ENCODE results near the gene NCBP3. TPM values are rescaled to one million over a fixed set of nuclear protein-coding genes. Genes with fewer than 3 reads are reported as not detected.
A peak's percentile ranks its signal among the peaks of the same experiment; 100 is the strongest.

NCBP3 gene
- total RNA-seq, 2 donors from 2014 or later: 23.4 to 34.2 TPM

GRCh38 chr17:3828151-3828851 lies 17.7 kb downstream of the NCBP3 start:
- H3K4me3 ChIP-seq: no peak overlapping the region
- no peaks in the 10 kb centered on the region for H3K27me3 ChIP-seq
- H3K9me3 ChIP-seq: no peaks in the 10 kb centered on the region
- ATAC-seq: no peak
- no peak for DNase-seq
- no peak overlapping the region for H3K27ac ChIP-seq
- peaks cover 5 to 36% of the 10 kb centered on the region in 2 donors for H3K36me3 ChIP-seq (replicated peaks in 1 of 2; ENCODE audit: insufficient read depth in 1 of 2, low read depth in 2 of 2)
- no peaks in the 10 kb centered on the region for H3K4me1 ChIP-seq
- 63 to 69% methylated on average over 7 of the region's 7 CpGs for WGBS, 2 donors
- intact Hi-C loops (cut with DNase I): loop anchor here (10.0 kb wide), 1 partner anchor 94 kb away; no protein-coding TSS in a partner anchor
- TF ChIP-seq CTCF (IDR thresholded peaks at IDR 0.05) (no peak), POLR2A (IDR thresholded peaks at IDR 0.05) (no peak)

- DNase-seq: peak; percentile 51 to 78 (median 74)
- Histone ChIP-seq H3K27ac (no peak overlapping the region), H3K4me3 (no peak overlapping the region), H3K4me1 (no peaks in the 10 kb centered on the region), H3K27me3 (no peaks in the 10 kb centered on the region), H3K36me3 (replicated peaks in 1 of 2; ENCODE audit: insufficient read depth in 1 of 2, low read depth in 2 of 2) (peaks cover 5 to 38% of the 10 kb centered on the region in 2 donors), H3K9me3 (no peaks in the 10 kb centered on the region)
- TF ChIP-seq POLR2A (IDR thresholded peaks at IDR 0.05) (no peak), CTCF (IDR thresholded peaks at IDR 0.05) (peak; percentile 23 to 69 (median 51))
- intact Hi-C loops (cut with DNase I): loop anchor here (10.0 kb wide), 1 partner anchor 92 kb away; no protein-coding TSS in a partner anchor
- WGBS, 2 donors: 52 to 54% methylated on average over 6 of the region's 6 CpGs
- ATAC-seq: peak; percentile 48
These were observed 18.8 kb downstream of the NCBP3 start for GRCh38 chr17:3827124-3827773.

- Histone ChIP-seq H3K36me3 (replicated peaks in 1 of 2; ENCODE audit: insufficient read depth in 1 of 2, low read depth in 2 of 2) (peaks cover 5 to 42% of the 10 kb centered on the region in 2 donors), H3K4me1 (no peaks in the 10 kb centered on the region), H3K4me3 (no peak overlapping the region), H3K27me3 (no peaks in the 10 kb centered on the region), H3K27ac (no peak overlapping the region), H3K9me3 (no peaks in the 10 kb centered on the region)
- no peak for ATAC-seq
- WGBS, 2 donors: 88 to 90% methylated on average over 3 to 4 of the region's 4 CpGs
- TF ChIP-seq POLR2A (IDR thresholded peaks at IDR 0.05) (no peak), CTCF (IDR thresholded peaks at IDR 0.05) (no peak)
- no peak for DNase-seq
- intact Hi-C loops (cut with DNase I): loop anchor here (10.0 kb wide), 1 partner anchor 91 kb away; no protein-coding TSS in a partner anchor
These were observed 19.9 kb downstream of the NCBP3 start for GRCh38 chr17:3826191-3826590.

- no peak for ATAC-seq
- TF ChIP-seq POLR2A (IDR thresholded peaks at IDR 0.05): no peak
- TF ChIP-seq CTCF (IDR thresholded peaks at IDR 0.05): no peak
- no peak for DNase-seq
- Histone ChIP-seq H3K4me1 (no peaks in the 10 kb centered on the region), H3K27ac (no peak overlapping the region), H3K27me3 (no peaks in the 10 kb centered on the region), H3K36me3 (replicated peaks in 1 of 2; ENCODE audit: insufficient read depth in 1 of 2, low read depth in 2 of 2) (peaks cover 0 to 47% of the 10 kb centered on the region in 2 donors), H3K4me3 (no peak overlapping the region), H3K9me3 (no peaks in the 10 kb centered on the region)
- intact Hi-C loops (cut with DNase I): loop anchor here (10.0 kb wide), 1 partner anchor 86 kb away; no protein-coding TSS in a partner anchor
- 63 to 78% methylated on average over 9 of the region's 9 CpGs for WGBS, 2 donors
These were observed 24.9 kb downstream of the NCBP3 start for GRCh38 chr17:3821101-3821500.

Data from body of pancreas (tissue), 4 donors.